ENCODE data around the gene INPP5D.
"Not testable (repeated sequence)": the region's sequence is repeated elsewhere in the genome, so short reads cannot be mapped to it uniquely, and the experiment has no call there.

INPP5D gene

DNA sequence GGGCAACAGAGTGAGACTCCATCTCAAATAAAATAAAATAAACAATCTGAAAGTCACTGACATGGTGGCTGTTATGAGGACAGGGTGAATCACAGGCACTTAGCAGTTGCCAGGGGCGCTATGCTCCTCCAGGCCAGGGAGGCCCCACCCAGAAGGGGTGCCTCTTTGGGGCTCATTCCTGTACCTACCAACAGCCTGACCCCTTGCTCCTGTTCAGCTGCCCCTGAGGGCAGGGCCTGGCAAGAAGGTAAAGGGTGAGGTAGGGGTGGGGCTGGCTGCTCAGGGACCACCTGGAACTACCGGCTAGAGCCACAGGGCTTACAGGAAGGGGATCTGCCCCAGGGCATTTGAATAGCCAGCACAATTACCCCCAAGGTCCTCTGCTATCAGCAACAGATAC lies 60.3 kb downstream of the INPP5D start:
- Histone ChIP-seq H3K9ac (ENCODE audit: low read length) (no peak overlapping the region), H3K27me3 (ENCODE audit: low read depth, low read length) (no peaks in the 10 kb centered on the region), H3K4me3 (ENCODE audit: low read length) (no peak overlapping the region), H2AFZ (ENCODE audit: low read depth, low read length) (no peak overlapping the region), H3K36me3 (replicated peaks; ENCODE audit: low read depth, low read length) (peaks cover 52% of the 10 kb centered on the region), H3K4me2 (ENCODE audit: low read length) (no peak overlapping the region), H4K20me1 (ENCODE audit: insufficient read depth, low read length) (peaks cover 9% of the 10 kb centered on the region), H3K27ac (ENCODE audit: low read length) (no peak overlapping the region), H3K9me3 (ENCODE audit: insufficient read depth, low read length) (no peaks in the 10 kb centered on the region), H3K79me2 (ENCODE audit: low read length) (peaks cover 82% of the 10 kb centered on the region), H3K4me1 (ENCODE audit: low read length) (peaks cover 22% of the 10 kb centered on the region)
- TF ChIP-seq CTCF (IDR thresholded peaks at IDR 0.05; ENCODE audit: low read depth, low read length) (no peak), EZH2phosphoT487 (IDR thresholded peaks at IDR 0.05; ENCODE audit: low read depth) (no peak)

DNA sequence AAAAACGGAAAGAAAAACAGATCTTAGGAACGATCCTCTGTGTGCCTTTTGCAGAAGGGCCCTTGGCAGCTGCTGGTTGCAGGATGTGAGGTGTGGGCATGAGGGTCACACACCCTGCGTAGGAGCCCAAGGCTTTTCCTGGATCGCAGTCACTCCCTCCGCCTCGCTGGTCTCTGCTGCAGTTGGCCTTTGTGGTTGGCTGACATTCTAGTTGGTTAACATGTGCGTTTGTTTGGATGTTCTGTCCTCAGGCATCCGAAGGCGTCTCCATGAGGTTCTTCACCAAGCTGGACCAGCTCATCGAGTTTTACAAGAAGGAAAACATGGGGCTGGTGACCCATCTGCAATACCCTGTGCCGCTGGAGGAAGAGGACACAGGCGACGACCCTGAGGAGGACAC lies 61.7 kb downstream of the INPP5D start:
- H3K9ac ChIP-seq (ENCODE audit: low read length), result no peak overlapping the region
- peaks cover 26% of the 10 kb centered on the region for H3K4me1 ChIP-seq (ENCODE audit: low read length)
- no peaks in the 10 kb centered on the region for H3K9me3 ChIP-seq (ENCODE audit: insufficient read depth, low read length)
- no peak overlapping the region for H2AFZ ChIP-seq (ENCODE audit: low read depth, low read length)
- H3K4me3 ChIP-seq (ENCODE audit: low read length), result no peak overlapping the region
- no peak overlapping the region for H3K27ac ChIP-seq (ENCODE audit: low read length)
- TF ChIP-seq EZH2phosphoT487 (IDR thresholded peaks at IDR 0.05; ENCODE audit: low read depth) (no peak), CTCF (IDR thresholded peaks at IDR 0.05; ENCODE audit: low read depth, low read length) (no peak)
- H3K79me2 ChIP-seq (ENCODE audit: low read length), result peaks cover 84% of the 10 kb centered on the region
- no peaks in the 10 kb centered on the region for H3K27me3 ChIP-seq (ENCODE audit: low read depth, low read length)
- H4K20me1 ChIP-seq (ENCODE audit: insufficient read depth, low read length), result peaks cover 5% of the 10 kb centered on the region; the same call in 1 of the 2 replicates
- H3K4me2 ChIP-seq (ENCODE audit: low read length), result no peak overlapping the region
- H3K36me3 ChIP-seq (replicated peaks; ENCODE audit: low read depth, low read length), result peaks cover 61% of the 10 kb centered on the region

DNA sequence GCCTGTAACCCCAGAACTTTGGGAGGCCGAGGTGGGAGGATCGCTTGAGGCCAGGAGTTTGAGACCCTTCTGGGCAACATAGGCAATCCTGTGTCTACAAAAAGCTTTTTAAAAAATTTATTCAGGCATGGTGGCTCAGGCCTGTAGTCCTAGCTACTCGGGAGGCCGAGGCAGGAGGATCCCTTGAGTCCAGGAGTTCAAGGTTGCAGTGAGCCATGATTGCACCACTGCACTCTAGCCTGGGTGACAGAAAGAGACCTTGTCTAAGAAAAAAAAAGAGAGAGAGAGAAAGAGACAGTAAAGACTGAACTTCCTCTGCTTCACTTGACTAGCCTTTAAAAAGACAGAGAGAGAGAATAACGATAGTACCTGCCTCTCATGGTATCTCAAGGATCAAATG lies 62.4 kb downstream of the INPP5D start:
- H3K27me3 ChIP-seq (ENCODE audit: low read depth, low read length), result no peaks in the 10 kb centered on the region
- peaks cover 26% of the 10 kb centered on the region for H3K4me1 ChIP-seq (ENCODE audit: low read length)
- H3K36me3 ChIP-seq (replicated peaks; ENCODE audit: low read depth, low read length), result peaks cover 62% of the 10 kb centered on the region
- TF ChIP-seq CTCF (IDR thresholded peaks at IDR 0.05; ENCODE audit: low read depth, low read length) (no peak), EZH2phosphoT487 (IDR thresholded peaks at IDR 0.05; ENCODE audit: low read depth) (no peak)
- no peaks in the 10 kb centered on the region for H3K9me3 ChIP-seq (ENCODE audit: insufficient read depth, low read length)
- H3K27ac ChIP-seq (ENCODE audit: low read length), result peak overlapping the region; percentile 12; the same call in 1 of the 2 replicates
- H4K20me1 ChIP-seq (ENCODE audit: insufficient read depth, low read length), result peaks cover 5% of the 10 kb centered on the region; the same call in 1 of the 2 replicates
- no peak overlapping the region for H2AFZ ChIP-seq (ENCODE audit: low read depth, low read length)
- H3K4me2 ChIP-seq (ENCODE audit: low read length), result no peak overlapping the region
- peaks cover 82% of the 10 kb centered on the region for H3K79me2 ChIP-seq (ENCODE audit: low read length)
- H3K4me3 ChIP-seq (ENCODE audit: low read length), result no peak overlapping the region
- no peak overlapping the region for H3K9ac ChIP-seq (ENCODE audit: low read length)

- Histone ChIP-seq H3K4me1 (ENCODE audit: low read length) (peaks cover 26% of the 10 kb centered on the region), H3K36me3 (replicated peaks; ENCODE audit: low read depth, low read length) (peaks cover 57% of the 10 kb centered on the region), H3K4me3 (ENCODE audit: low read length) (0 out of 2 replicates have a peak overlapping the region, but pooled peaks have one; percentile 51), H3K9ac (ENCODE audit: low read length) (peak overlapping the region; percentile 82; the same call in 1 of the 2 replicates), H3K79me2 (ENCODE audit: low read length) (peaks cover 73% of the 10 kb centered on the region), H3K27ac (ENCODE audit: low read length) (peak overlapping the region; percentile 98), H3K4me2 (ENCODE audit: low read length) (peak overlapping the region; percentile 67)
- not testable (repeated sequence) for H3K27me3 ChIP-seq (ENCODE audit: low read depth, low read length); H2AFZ ChIP-seq (ENCODE audit: low read depth, low read length); H3K9me3 ChIP-seq (ENCODE audit: insufficient read depth, low read length); H4K20me1 ChIP-seq (ENCODE audit: insufficient read depth, low read length)
These were observed 63.4 kb downstream of the INPP5D start for GRCh38 chr2:233123576-233123975.

Measured in OCI-LY3 (cell line).